ENCODE data around the gene RNF121.

RNF121 gene

GRCh38 chr11:71935338-71935925 lies 6.6 kb downstream of the RNF121 start:
- DNase-seq: no peak

- DNase-seq: no peak
Observed at GRCh38 chr11:71936825-71937224, 8.0 kb downstream of the RNF121 start.

- DNase-seq: no peak
Observed at GRCh38 chr11:71937826-71938225, 9.0 kb downstream of the RNF121 start.

GRCh38 chr11:71940561-71941219 lies 11.8 kb downstream of the RNF121 start:
- peak; percentile 5 for DNase-seq

GRCh38 chr11:71946144-71946571 lies 17.3 kb downstream of the RNF121 start:
- no peak for DNase-seq

GRCh38 chr11:71947498-71947897 lies 18.7 kb downstream of the RNF121 start:
- no peak for DNase-seq

GRCh38 chr11:71948314-71949027 lies 19.6 kb downstream of the RNF121 start:
- DNase-seq: no peak

- no peak for DNase-seq
Observed at GRCh38 chr11:71949034-71949433, 20.2 kb downstream of the RNF121 start.

GRCh38 chr11:71951741-71952310 lies 23.0 kb downstream of the RNF121 start:
- no peak for DNase-seq

GRCh38 chr11:71955898-71956456 lies 27.1 kb downstream of the RNF121 start:
- no peak for DNase-seq

GRCh38 chr11:71962428-71963038 lies 33.7 kb downstream of the RNF121 start:
- DNase-seq: no peak

- no peak for DNase-seq
Observed at GRCh38 chr11:71963468-71963867, 34.6 kb downstream of the RNF121 start.

- DNase-seq: no peak
Observed at GRCh38 chr11:71964641-71965040, 35.8 kb downstream of the RNF121 start.

GRCh38 chr11:71971680-71972079 lies 42.8 kb downstream of the RNF121 start:
- DNase-seq: no peak

GRCh38 chr11:71976551-71976950 lies 47.7 kb downstream of the RNF121 start:
- no peak for DNase-seq

- DNase-seq: no peak
Observed at GRCh38 chr11:71977090-71977489, 48.2 kb downstream of the RNF121 start.

GRCh38 chr11:71977743-71978418 lies 49.0 kb downstream of the RNF121 start:
- peak; percentile 44 for DNase-seq

GRCh38 chr11:71979094-71979493 lies 50.2 kb downstream of the RNF121 start:
- no peak for DNase-seq

- no peak for DNase-seq
Observed at GRCh38 chr11:71979602-71980001, 50.8 kb downstream of the RNF121 start.

GRCh38 chr11:71986131-71986530 lies 57.3 kb downstream of the RNF121 start:
- DNase-seq: no peak

- DNase-seq: no peak
Observed at GRCh38 chr11:71987521-71987920, 58.7 kb downstream of the RNF121 start.

GRCh38 chr11:71988050-71988449 lies 59.2 kb downstream of the RNF121 start:
- no peak for DNase-seq
